Measurements from ENCODE around the gene GRPEL1. TPM values are rescaled to one million over a fixed set of nuclear protein-coding genes. Genes with fewer than 3 reads are reported as not detected.

GRPEL1 gene
- total and polyA plus RNA-seq, 2 of the 8 experiments (the other 6 are each of a cell fraction or from before 2014, with no cell fraction given): 13.5 to 39.9 TPM

DNA sequence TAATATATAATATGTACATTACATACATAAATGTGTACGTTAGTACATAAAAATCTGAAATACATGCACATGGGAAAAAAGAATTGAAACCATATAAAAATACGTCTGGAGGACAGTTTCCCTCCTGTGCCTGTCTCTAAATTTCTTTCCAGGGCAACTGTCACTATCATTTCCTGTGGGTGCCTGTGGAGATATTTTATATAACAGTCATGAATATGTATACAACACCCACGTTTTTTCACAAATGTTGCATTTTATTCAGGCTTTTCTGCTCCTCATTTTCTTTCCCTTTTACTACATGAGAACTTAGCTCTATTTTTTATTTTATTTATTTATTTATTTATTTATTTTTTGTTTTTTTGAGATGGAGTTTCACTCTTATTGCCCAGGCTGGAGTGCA lies 24.2 kb upstream of the GRPEL1 start (continued):
- no peak for TF ChIP-seq PHF8 (conservative IDR thresholded peaks at IDR 0.05; ENCODE audit: low read depth, low read length)
- TF ChIP-seq SIN3A (conservative IDR thresholded peaks at IDR 0.05 in 1 of 2, IDR thresholded peaks at IDR 0.05 in 1 of 2; ENCODE audit: low read depth in 1 of 2, low read length in 2 of 2): no peak
- no peak for TF ChIP-seq RFX5 (IDR thresholded peaks at IDR 0.05; ENCODE audit: borderline replicate concordance, low read depth, low read length)
